HFF-Myc (cell line): ENCODE data around the gene SEMA6A.

Experiments used
- DNase-seq: peaks from one replicate; pipeline ENCODE4 v3.0.0-alpha.2; 2011; ENCODE audit warnings: low read depth; ENCODE audit errors: extremely low read depth
- H3K4me3 ChIP-seq: replicated peaks from 2 replicates; pipeline ENCODE4 v1.5.1; 2011; ENCODE audit warnings: low read depth, mild to moderate bottlenecking, control low read depth, low read length
- CTCF ChIP-seq: IDR thresholded peaks from 2 replicates; pipeline ENCODE4 v1.5.1; 2012; ENCODE audit warnings: mild to moderate bottlenecking, low read depth, low read length, control low read depth; ENCODE audit errors: missing control alignments

SEMA6A gene

GRCh38 chr5:116423141-116423540 is 151.5 kb downstream of the SEMA6A start:
- no peak for TF ChIP-seq CTCF
- no peak overlapping the region for H3K4me3 ChIP-seq
- no peak for DNase-seq

- DNase-seq = no peak
Measured at GRCh38 chr5:116421080-116421629, 153.5 kb downstream of the SEMA6A start.

GRCh38 chr5:116420540-116420939 is 154.1 kb downstream of the SEMA6A start:
- no peak for DNase-seq
- no peak overlapping the region for H3K4me3 ChIP-seq
- no peak for TF ChIP-seq CTCF

More at GRCh38 chr5:116421080-116421629, 153.5 kb downstream of the SEMA6A start:
- TF ChIP-seq CTCF = no peak
- no peak overlapping the region for H3K4me3 ChIP-seq

GRCh38 chr5:116419258-116419657 is 155.4 kb downstream of the SEMA6A start:
- no peak for DNase-seq
- no peak for TF ChIP-seq CTCF
- H3K4me3 ChIP-seq = no peak overlapping the region

GRCh38 chr5:116418774-116419173 is 155.8 kb downstream of the SEMA6A start:
- no peak for TF ChIP-seq CTCF
- H3K4me3 ChIP-seq = no peak overlapping the region
- DNase-seq = no peak

GRCh38 chr5:116418016-116418415 is 156.6 kb downstream of the SEMA6A start:
- H3K4me3 ChIP-seq = no peak overlapping the region
- no peak for DNase-seq
- TF ChIP-seq CTCF = no peak

- no peak overlapping the region for H3K4me3 ChIP-seq
- TF ChIP-seq CTCF = no peak
Measured at GRCh38 chr5:116415989-116416388, 158.6 kb downstream of the SEMA6A start.

More at GRCh38 chr5:116415989-116416388, 158.6 kb downstream of the SEMA6A start:
- no peak for DNase-seq
